Activated CD4-positive, alpha-beta T cell treated with anti-CD3 and anti-CD28 coated beads for 36 hours (primary cell): ENCODE measurements around the gene ADGRB3. TPM values are rescaled to one million over a fixed set of nuclear protein-coding genes. Genes with fewer than 3 reads are reported as not detected.
"Not testable (repeated sequence)": the region's sequence is repeated elsewhere in the genome, so short reads cannot be mapped to it uniquely, and the experiment has no call there.

Experiments used
- ATAC-seq: fragments of 200-7000 bp; cut with Tn5 transposase; one replicate; pipeline ENCODE4 v1.10.0; 2021; ENCODE audit warnings: mild to moderate bottlenecking, moderate library complexity
- CTCF ChIA-PET: fragments of 350-600 bp; sonication (Branson Sonifier 250); formaldehyde crosslinking; loops from one replicate; lab custom pipeline; 2021; ENCODE audit warnings: antibody characterized with exemption; lab: Charles Lee
- POLR2A ChIA-PET: fragments of 350-600 bp; sonication (Branson Sonifier 250); formaldehyde crosslinking; loops from one replicate; lab custom pipeline; 2021; ENCODE audit warnings: antibody characterized with exemption, inconsistent platforms; lab: Charles Lee
- DNase-seq: peaks from one replicate; pipeline ENCODE4 v3.0.0-alpha.2; 2020
- H3K27ac Mint-ChIP-seq: one replicate; pipeline ENCODE4 v1.8.0; 2021; ENCODE audit warnings: mixed read lengths
- H3K27me3 Mint-ChIP-seq: one replicate; pipeline ENCODE4 v1.8.0; 2021; ENCODE audit warnings: mixed read lengths
- H3K36me3 Mint-ChIP-seq: one replicate; pipeline ENCODE4 v1.8.0; 2021; ENCODE audit warnings: low read depth, mixed read lengths
- H3K4me1 Mint-ChIP-seq: one replicate; pipeline ENCODE4 v1.8.0; 2021; ENCODE audit warnings: mixed read lengths
- H3K4me3 Mint-ChIP-seq: one replicate; pipeline ENCODE4 v1.8.0; 2021; ENCODE audit warnings: mild to moderate bottlenecking, moderate library complexity, mixed read lengths
- H3K9me3 Mint-ChIP-seq: one replicate; pipeline ENCODE4 v1.8.0; 2021; ENCODE audit warnings: low read depth, mixed read lengths
- intact Hi-C, 2 experiments: fragments of 100-400 bp; cut with DNase I in 1 of 2; cut with micrococcal nuclease in 1 of 2; formaldehyde crosslinking; loops; one replicate each; pipeline versions ENCODE4 v1.14.2 to v1.15.1; 2022 to 2024; cut with DNase I, micrococcal nuclease
- total RNA-seq, 2 experiments: library from RNA; stranded (reverse); gene quantifications; one replicate each; pipeline ENCODE4 v1.2.3, GENCODE V29; 2021

ADGRB3 gene
- total RNA-seq, 2 experiments from 2014 or later, result not detected

GRCh38 chr6:68911334-68911733, 276.3 kb downstream of the ADGRB3 start:
- peaks cover 2% of the 10 kb centered on the region for H3K9me3 Mint-ChIP-seq
- no peak overlapping the region for H3K27ac Mint-ChIP-seq
- CTCF ChIA-PET, result no interaction called here
- H3K27me3 Mint-ChIP-seq, result no peaks in the 10 kb centered on the region
- H3K4me3 Mint-ChIP-seq, result no peak overlapping the region
- no peak for ATAC-seq
- intact Hi-C loops, result no loop called here
- no peak for DNase-seq
- H3K4me1 Mint-ChIP-seq, result no peaks in the 10 kb centered on the region
- POLR2A ChIA-PET, result no interaction called here
- no peaks in the 10 kb centered on the region for H3K36me3 Mint-ChIP-seq

GRCh38 chr6:68911811-68912210, 276.7 kb downstream of the ADGRB3 start:
- ATAC-seq, result no peak
- ChIA-PET POLR2A (no interaction called here), CTCF (no interaction called here)
- Mint-ChIP-seq H3K27me3 (no peaks in the 10 kb centered on the region), H3K4me3 (no peak overlapping the region), H3K9me3 (peaks cover 2% of the 10 kb centered on the region), H3K4me1 (no peaks in the 10 kb centered on the region), H3K27ac (no peak overlapping the region), H3K36me3 (no peaks in the 10 kb centered on the region)
- DNase-seq, result no peak
- intact Hi-C loops, result no loop called here

GRCh38 chr6:68912805-68913204, 277.7 kb downstream of the ADGRB3 start:
- POLR2A ChIA-PET, H3K27me3 Mint-ChIP-seq, ATAC-seq, H3K4me1 Mint-ChIP-seq, H3K4me3 Mint-ChIP-seq, DNase-seq, H3K36me3 Mint-ChIP-seq, intact Hi-C loops, CTCF ChIA-PET, H3K27ac Mint-ChIP-seq, H3K9me3 Mint-ChIP-seq: not testable (repeated sequence)

- intact Hi-C loops, result no loop called here
- Mint-ChIP-seq H3K27me3 (no peaks in the 10 kb centered on the region), H3K9me3 (peaks cover 3% of the 10 kb centered on the region), H3K36me3 (no peaks in the 10 kb centered on the region), H3K27ac (no peak overlapping the region), H3K4me3 (no peak overlapping the region), H3K4me1 (no peaks in the 10 kb centered on the region)
- DNase-seq (no peak), ATAC-seq (no peak)
- ChIA-PET POLR2A (no interaction called here), CTCF (no interaction called here)
Observed at GRCh38 chr6:68915586-68915985, 280.5 kb downstream of the ADGRB3 start.

- POLR2A ChIA-PET, result no interaction called here
- H3K9me3 Mint-ChIP-seq, result peaks cover 3% of the 10 kb centered on the region
Observed at GRCh38 chr6:68919537-68919936, 284.5 kb downstream of the ADGRB3 start.

DNA sequence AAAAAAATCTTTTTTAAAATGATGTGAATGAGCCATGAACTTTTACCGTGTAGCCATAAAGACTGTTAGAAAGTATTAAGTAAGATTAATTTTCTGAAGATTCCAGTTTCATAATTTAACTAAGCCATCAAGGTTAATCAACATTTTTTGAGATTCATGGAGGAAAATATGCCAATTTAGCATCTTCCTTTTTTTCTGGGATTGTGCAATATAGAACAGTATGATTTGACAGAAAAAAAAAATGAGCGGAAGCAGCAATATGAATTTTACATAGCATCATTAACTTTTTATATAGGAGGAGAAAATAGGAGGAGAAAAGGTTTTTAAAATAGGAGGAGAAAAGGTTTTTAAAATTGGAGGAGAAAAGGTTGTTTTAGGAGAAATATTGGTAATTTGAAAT, 306.3 kb downstream of the ADGRB3 start:
- H3K9me3 Mint-ChIP-seq, result no peaks in the 10 kb centered on the region
- H3K4me1 Mint-ChIP-seq, result no peaks in the 10 kb centered on the region
- H3K4me3 Mint-ChIP-seq, result no peak overlapping the region
- ATAC-seq (no peak), DNase-seq (no peak)
- no peaks in the 10 kb centered on the region for H3K36me3 Mint-ChIP-seq
- ChIA-PET POLR2A (no interaction called here), CTCF (no interaction called here)
- no peak overlapping the region for H3K27ac Mint-ChIP-seq
- H3K27me3 Mint-ChIP-seq, result no peaks in the 10 kb centered on the region
- intact Hi-C loops, result no loop called here

More at GRCh38 chr6:68919537-68919936, 284.5 kb downstream of the ADGRB3 start:
- ATAC-seq (no peak), DNase-seq (no peak)
- Mint-ChIP-seq H3K4me3 (no peak overlapping the region), H3K36me3 (no peaks in the 10 kb centered on the region), H3K27ac (no peak overlapping the region), H3K4me1 (no peaks in the 10 kb centered on the region), H3K27me3 (no peaks in the 10 kb centered on the region)
- CTCF ChIA-PET, result no interaction called here
- intact Hi-C loops, result no loop called here

GRCh38 chr6:68947721-68948120, 312.6 kb downstream of the ADGRB3 start:
- POLR2A ChIA-PET, result no interaction called here
- Mint-ChIP-seq H3K4me1 (no peaks in the 10 kb centered on the region), H3K36me3 (no peaks in the 10 kb centered on the region), H3K27ac (no peak overlapping the region), H3K9me3 (no peaks in the 10 kb centered on the region), H3K4me3 (no peak overlapping the region), H3K27me3 (no peaks in the 10 kb centered on the region)
- CTCF ChIA-PET, result no interaction called here
- ATAC-seq (no peak), DNase-seq (no peak)
- intact Hi-C loops, result no loop called here

- H3K27me3 Mint-ChIP-seq, result peaks cover 2% of the 10 kb centered on the region
- H3K9me3 Mint-ChIP-seq, result no peaks in the 10 kb centered on the region
- no peak for DNase-seq
- H3K4me3 Mint-ChIP-seq, result no peak overlapping the region
- ChIA-PET CTCF (no interaction called here), POLR2A (no interaction called here)
- no peak overlapping the region for H3K27ac Mint-ChIP-seq
- ATAC-seq, result no peak
- H3K4me1 Mint-ChIP-seq, result no peaks in the 10 kb centered on the region
- intact Hi-C loops, result no loop called here
- no peaks in the 10 kb centered on the region for H3K36me3 Mint-ChIP-seq
Observed at GRCh38 chr6:68951270-68951669, 316.2 kb downstream of the ADGRB3 start.

- H3K9me3 Mint-ChIP-seq, result no peaks in the 10 kb centered on the region
- POLR2A ChIA-PET, result no interaction called here
- no peaks in the 10 kb centered on the region for H3K36me3 Mint-ChIP-seq
- CTCF ChIA-PET, result interaction anchor here (0.7 kb wide), 1 partner anchor 178 kb away, joined by 3 read pairs; no protein-coding TSS in a partner anchor
- DNase-seq (no peak), ATAC-seq (no peak)
- no peak overlapping the region for H3K27ac Mint-ChIP-seq
- peaks cover 2% of the 10 kb centered on the region for H3K27me3 Mint-ChIP-seq
- H3K4me3 Mint-ChIP-seq, result no peak overlapping the region
- intact Hi-C loops, result no loop called here
- H3K4me1 Mint-ChIP-seq, result no peaks in the 10 kb centered on the region
Observed at GRCh38 chr6:68958327-68958726, 323.2 kb downstream of the ADGRB3 start.

DNA sequence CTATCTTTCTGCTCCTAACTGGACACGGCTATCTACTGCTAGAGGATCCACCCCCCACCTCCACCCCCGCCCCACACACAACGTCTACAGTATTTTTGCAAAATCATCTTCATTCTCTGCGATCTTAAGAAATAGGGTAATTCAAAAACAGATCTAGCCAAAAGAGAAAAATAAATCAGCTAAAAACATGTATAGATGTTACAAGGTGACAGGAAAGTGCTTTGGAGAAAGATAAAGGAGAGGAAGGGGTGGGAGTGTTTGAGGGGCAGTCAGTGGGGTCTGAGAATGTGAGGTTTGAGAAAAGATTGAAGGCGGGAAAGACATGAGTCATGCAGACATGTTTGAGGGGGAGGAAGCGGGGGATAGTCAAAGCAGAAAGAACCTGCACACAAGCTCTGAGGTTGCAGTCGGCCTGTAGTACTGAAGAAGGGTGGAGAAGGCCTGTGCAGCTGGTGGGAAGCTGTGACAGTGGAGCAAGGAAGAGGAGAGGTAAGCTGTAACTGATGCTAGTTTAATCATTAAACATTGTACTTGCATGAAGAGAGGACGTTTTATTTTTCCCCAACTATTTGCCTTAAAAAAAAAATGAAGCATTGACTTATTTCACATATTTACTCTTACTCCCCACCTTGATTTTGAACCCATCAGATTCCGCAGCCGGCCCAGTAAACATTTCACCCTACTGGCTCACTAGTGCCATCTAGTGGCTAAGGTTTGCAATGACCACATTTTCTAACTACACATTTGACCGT, 332.6 kb downstream of the ADGRB3 start:
- DNase-seq (peak; percentile 74), ATAC-seq (peak; percentile 68)
- H3K9me3 Mint-ChIP-seq, result no peaks in the 10 kb centered on the region
- H3K27me3 Mint-ChIP-seq, result no peaks in the 10 kb centered on the region
- intact Hi-C loops, result loop anchor here (2.0 to 5.0 kb wide), 4 partner anchors 91 to 1141 kb away; partner anchors contain the start of gene ADGRB3 (in 1 of the 2)
- H3K36me3 Mint-ChIP-seq, result no peaks in the 10 kb centered on the region
- CTCF ChIA-PET, result interaction anchor here (0.6 to 1.3 kb wide), 4 partner anchors 10 to 829 kb away, joined by 3 read pairs; no protein-coding TSS in a partner anchor
- peaks cover 11% of the 10 kb centered on the region for H3K4me1 Mint-ChIP-seq
- POLR2A ChIA-PET, result no interaction called here
- H3K4me3 Mint-ChIP-seq, result no peak overlapping the region
- H3K27ac Mint-ChIP-seq, result no peak overlapping the region

GRCh38 chr6:68968301-68968649, 333.2 kb downstream of the ADGRB3 start:
- H3K4me3 Mint-ChIP-seq, result no peak overlapping the region
- intact Hi-C loops, result loop anchor here (2.0 to 5.0 kb wide), 4 partner anchors 91 to 1141 kb away; partner anchors contain the start of gene ADGRB3 (in 1 of the 2)
- no peaks in the 10 kb centered on the region for H3K27me3 Mint-ChIP-seq
- no peak overlapping the region for H3K27ac Mint-ChIP-seq
- DNase-seq (no peak), ATAC-seq (no peak)
- peaks cover 11% of the 10 kb centered on the region for H3K4me1 Mint-ChIP-seq
- H3K9me3 Mint-ChIP-seq, result no peaks in the 10 kb centered on the region
- POLR2A ChIA-PET, result no interaction called here
- no peaks in the 10 kb centered on the region for H3K36me3 Mint-ChIP-seq
- CTCF ChIA-PET, result interaction anchor here (0.6 to 1.3 kb wide), 3 partner anchors 10 to 829 kb away, joined by 3 read pairs; no protein-coding TSS in a partner anchor

DNA sequence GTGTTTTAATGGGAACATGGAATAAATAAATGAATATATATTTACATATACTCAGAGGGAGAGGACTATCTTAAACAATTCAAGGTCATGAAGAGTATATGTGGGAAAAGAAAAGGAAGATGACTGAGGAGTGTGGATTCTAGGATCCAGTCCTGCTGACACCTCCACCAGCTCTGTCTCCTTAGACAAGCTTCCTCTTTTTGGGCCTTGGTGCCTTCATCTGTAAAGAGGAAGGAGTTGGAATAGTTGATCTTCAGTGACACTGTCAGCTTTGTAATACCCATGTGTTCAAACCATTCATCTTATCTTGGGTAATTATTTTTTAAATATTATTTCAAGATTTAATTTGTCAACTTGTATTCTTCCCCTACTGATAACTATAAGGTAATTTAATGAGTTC, 338.0 kb downstream of the ADGRB3 start:
- CTCF ChIA-PET, result no interaction called here
- intact Hi-C loops, result no loop called here
- H3K36me3 Mint-ChIP-seq, result no peaks in the 10 kb centered on the region

More for the DNA sequence above, 338.0 kb downstream of the ADGRB3 start:
- no peak for ATAC-seq
- no peak for DNase-seq
- H3K27me3 Mint-ChIP-seq, result no peaks in the 10 kb centered on the region
- no peaks in the 10 kb centered on the region for H3K9me3 Mint-ChIP-seq
- no peak overlapping the region for H3K4me3 Mint-ChIP-seq
- no peak overlapping the region for H3K27ac Mint-ChIP-seq
- POLR2A ChIA-PET, result no interaction called here
- peaks cover 3% of the 10 kb centered on the region for H3K4me1 Mint-ChIP-seq
